Activated T-helper 1 cell treated with anti-CD3 and anti-CD28 coated beads, Interleukin-2, amount 50 U/mL, for 16 hours (primary cell): ENCODE data around the gene SIGLEC11.
"Not testable (repeated sequence)": the region's sequence is repeated elsewhere in the genome, so short reads cannot be mapped to it uniquely, and the experiment has no call there.

Source experiments
- DNase-seq, 2 donors: peaks; one replicate each; pipeline ENCODE4 v3.0.0-alpha.2; 2020; ENCODE audit warnings: low read depth in 1 of 2, low spot score in 1 of 2

The SIGLEC11 gene, protein sequence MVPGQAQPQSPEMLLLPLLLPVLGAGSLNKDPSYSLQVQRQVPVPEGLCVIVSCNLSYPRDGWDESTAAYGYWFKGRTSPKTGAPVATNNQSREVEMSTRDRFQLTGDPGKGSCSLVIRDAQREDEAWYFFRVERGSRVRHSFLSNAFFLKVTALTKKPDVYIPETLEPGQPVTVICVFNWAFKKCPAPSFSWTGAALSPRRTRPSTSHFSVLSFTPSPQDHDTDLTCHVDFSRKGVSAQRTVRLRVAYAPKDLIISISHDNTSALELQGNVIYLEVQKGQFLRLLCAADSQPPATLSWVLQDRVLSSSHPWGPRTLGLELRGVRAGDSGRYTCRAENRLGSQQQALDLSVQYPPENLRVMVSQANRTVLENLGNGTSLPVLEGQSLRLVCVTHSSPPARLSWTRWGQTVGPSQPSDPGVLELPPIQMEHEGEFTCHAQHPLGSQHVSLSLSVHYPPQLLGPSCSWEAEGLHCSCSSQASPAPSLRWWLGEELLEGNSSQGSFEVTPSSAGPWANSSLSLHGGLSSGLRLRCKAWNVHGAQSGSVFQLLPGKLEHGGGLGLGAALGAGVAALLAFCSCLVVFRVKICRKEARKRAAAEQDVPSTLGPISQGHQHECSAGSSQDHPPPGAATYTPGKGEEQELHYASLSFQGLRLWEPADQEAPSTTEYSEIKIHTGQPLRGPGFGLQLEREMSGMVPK

DNA sequence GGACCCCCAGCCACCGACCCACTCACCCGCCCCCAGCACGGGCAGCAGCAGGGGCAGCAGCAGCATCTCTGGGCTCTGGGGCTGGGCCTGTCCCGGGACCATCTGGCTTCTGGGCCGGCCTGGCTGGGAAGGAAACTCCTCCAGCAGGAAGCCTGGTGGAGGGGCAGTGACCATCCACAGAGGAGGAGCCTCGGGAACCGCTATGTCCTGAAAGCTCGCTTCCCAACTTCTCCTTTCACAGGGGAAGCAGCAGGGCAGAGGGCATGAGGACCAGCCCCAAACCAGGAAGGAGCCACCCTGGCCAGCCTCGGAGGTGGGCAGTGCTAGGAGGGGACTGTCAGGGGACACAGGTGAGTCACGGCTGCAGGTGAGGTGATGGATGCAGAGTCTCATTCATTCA, at the start of gene SIGLEC11:
Gene SIGLEC11, minus strand, starts transcription at position 193 of the 400 bp plus-strand sequence. Its CDS starts 91 bp downstream, at position 102.
- not testable (repeated sequence) for DNase-seq

DNA sequence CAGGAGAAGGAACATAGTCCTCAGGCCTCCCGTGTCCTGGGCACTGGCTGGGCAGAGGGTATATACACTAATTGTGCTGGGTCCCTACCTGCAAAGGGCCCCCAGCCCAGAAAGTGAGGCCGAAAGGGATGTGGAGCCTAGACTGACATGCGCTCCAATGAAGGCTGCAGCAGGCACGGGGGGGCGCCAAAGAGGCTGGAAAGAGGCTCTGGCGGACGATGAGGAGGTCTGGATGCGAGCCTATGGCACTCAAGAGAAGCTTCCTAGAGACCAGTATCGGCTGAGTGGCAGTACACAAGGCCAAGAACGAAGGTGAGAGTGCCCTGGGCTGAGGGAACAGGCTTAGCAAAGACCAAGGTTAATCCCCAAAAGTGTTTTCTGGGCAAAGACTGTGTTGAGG, 47.6 kb upstream of the SIGLEC11 start:
- no peak for DNase-seq

DNA sequence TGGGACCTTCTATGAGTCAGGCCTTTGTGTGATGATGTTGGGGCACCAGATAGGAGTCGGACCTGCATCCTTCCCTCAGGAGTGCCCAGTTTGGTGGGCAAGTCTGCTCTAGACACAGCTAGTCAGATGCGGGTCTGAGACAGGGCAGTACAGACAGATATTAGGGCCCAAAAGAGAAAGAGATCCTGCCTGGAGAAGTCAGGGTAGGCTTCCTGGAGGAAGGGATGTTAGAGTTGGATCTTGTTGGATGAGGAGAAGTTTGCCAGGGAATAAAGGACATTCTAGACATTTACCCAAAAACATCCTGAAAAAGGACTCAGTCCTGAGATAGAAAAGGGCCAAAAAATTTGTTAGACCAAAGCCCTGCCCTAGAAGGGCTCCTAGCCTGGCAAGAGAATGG, 47.0 kb upstream of the SIGLEC11 start:
- DNase-seq, result no peak

DNA sequence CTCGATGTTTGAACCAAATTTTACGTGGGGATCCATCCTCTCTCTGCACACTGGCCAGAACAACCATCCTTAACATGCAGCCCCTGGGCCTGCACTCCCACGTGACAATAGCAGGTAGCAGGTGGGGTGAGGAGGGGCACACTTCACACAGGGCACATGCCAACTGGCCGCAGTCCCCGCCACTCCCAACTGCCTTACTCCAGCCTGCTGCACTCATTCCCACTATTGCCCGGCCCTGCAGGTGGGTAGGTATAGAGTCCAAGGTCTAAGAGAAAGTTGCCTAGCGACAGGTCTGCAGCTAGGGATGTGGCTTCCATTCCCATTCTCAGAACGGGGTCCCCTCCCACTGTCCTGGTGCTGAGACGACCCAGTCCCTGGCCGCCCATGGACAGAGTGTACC, 46.2 kb upstream of the SIGLEC11 start:
- DNase-seq, result no peak

DNA sequence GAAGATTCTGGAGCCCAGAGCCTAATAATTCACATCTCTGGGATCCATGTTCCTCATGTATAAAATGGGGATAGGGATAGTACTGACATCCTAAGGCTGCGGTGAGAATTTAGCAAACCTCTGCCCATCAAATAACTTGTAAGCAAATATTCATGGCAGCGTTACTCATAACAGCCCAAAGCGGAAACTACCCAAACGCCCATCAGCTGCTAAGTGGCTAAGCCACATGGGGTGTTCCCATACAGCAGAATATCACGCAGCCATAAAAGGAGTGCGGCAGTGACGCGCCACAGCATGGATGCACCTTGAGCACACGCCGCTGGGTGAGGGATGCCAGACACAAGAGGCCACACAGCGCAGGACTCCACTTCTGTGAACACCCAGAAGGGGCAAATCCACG, 44.5 kb upstream of the SIGLEC11 start:
- no peak for DNase-seq

DNA sequence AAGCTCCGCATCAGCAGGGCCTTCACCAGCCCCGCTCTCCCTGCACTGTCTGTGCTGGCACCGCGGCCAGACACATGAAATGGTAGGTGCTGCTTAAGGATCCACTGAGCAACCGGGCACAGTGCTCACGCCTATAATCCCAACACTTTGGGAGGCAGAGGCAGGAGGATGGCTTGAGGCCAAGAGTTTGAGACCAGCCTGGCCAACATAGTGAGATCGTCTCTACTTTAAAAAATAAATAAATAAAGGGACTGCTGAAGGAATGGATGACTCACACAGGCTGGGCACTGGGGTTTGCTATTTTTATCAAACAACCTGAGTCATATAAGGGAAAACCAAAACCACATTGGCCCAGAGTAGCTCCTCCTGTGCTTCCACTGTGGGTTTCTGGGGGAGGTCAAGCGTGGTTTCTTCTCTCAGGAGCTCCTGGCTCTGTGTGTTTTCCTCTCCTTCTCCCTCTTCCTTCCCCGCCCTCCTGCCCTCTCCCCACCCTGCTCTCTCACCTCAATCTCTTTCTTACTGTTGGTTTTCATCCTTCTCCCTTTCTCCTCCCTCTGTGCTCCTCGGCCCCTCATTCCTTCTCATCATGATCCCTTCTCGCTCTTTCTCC, 42.9 kb upstream of the SIGLEC11 start:
- DNase-seq, result no peak

DNA sequence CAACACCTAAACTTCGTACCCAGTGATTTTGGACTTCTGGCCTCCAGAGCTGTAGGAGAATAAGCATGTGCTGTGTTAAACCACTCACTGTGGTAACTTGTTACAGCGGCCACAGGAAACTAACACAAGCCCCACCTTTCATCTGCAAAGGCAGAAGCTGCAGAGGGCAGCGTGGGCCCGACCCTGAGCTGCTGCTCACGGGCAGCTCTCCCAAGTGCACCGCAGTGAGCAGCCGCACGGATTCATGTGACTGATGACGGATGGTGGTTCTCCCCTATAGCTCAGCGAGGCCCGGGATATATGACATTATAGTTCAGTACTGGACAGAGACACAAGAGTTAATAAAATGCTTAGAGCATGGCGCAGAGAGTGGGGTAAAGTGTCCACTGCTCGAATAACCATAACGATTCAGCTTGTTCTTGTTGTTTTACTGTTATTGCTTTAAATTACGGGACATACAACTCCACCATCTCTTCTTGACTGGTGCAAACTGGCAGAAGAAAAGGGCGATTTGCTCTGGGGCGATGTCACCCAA, 42.3 kb upstream of the SIGLEC11 start:
- DNase-seq, result no peak

DNA sequence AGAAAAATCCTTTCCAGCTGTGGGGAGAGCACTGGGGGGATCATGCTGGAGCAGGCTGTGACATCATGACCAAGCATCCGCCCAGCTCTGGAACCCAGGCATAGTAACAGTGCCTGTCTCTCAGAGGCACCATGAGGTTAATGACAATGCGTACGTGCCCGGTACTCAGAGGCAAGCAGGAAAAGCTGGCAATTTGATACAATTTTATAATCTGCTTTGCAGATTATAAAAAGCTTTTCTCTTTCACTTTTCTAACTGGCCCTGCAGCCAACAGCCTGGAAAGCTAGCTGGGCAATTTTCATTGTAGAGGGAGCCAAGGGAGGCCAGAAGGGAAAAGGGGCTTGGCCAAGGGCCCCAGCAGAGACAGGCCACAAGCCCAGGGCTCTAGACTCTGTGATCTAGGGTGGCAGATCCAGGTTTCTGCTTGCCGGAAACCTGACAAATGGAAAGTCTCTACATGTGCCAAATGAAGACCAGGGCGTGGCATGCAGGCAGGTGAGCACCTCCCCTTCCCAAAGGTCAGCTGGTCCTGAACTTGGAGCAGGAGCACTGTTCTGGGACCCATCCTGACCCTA, 41.5 kb upstream of the SIGLEC11 start:
- DNase-seq, result no peak

DNA sequence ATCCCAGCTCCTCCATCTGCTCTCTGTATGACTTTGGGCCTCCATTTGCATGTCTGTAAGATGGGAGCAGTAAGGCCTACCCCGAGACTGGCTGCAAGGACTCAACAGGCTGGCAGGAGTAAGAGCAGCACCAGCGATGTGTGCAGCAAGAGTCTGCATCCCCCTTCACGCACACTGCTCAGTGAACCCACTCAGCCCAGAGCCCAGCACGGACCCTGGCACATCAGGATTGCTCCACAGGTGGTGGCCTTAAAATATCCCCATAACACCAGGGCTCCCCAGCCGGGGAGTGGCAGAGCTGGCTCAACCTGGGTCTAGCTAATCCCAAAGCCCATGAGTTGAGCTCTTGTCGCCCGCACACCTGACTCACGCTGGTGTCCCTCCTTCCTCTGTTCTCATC, 40.8 kb upstream of the SIGLEC11 start:
- no peak for DNase-seq

DNA sequence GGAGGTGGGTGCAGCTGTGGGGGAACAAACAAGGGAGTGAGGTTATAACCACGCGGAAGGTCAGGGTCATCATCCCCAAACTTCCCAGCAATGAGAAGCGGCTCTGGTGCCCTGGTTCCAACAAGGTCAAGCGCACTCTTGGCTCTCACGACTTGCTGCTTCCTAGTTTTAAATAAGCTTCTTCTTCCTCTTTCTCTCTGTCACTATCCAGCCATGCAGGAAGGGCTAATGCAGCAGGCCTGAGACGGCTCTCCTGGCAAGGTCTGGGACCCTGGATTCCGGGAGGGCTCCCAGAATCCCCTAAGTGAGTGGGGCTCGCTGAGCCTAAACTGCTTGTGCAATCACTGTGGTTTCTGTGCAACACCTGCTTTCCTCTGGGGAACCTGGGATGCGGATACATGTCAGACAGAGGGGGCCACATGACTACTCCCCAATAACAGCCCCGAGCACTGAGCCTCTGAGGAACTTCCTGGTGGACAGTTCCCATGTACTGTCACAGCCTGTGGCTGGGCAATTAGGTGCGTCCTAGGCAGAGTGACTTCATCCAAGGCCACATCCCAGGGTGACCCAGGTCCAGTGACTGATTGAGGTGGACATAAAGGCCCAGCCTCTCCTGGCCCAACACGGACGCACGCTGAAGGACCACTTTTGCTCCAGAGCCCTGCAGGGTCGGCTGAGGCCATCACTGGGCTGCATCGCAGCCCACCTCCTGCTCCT, 40.0 kb upstream of the SIGLEC11 start:
- no peak for DNase-seq

DNA sequence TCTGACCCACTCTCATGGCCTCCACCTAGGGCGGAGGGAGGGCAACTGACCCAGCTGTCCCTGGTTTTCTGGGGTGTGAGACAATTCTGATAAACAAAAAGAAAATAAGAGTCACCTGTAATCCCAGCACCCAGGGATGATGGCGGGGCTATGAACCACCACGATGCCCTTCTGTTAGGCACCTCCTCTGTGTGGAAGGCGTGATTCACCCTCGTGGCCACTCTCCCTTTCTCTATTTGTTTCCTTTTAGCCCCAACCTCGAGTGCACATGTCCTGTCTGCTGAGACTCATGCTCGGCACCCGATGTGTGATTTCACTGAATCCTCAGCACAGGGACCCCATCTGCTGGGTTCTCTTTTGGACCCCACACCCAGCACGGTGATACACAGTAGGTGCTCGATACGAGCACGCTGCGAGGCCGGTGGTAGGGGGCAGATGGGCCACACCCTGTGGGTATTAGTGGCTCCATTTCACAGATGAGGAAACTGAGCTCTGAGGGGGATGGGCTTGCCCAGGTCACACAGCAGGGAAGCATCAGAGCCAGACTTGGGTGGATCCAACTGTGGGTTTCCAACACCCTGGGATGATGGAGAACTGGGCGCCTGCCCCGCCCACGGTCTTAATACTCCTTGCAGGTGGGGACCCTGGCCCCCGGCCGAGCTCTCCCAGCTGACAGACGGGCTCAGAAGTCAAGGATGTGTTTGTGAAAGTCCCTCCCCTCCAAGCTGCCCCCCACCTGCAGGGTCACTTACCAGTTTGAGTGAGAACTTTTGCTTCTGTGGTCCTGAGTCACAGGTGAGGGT, 39.3 kb upstream of the SIGLEC11 start:
- DNase-seq, result no peak

DNA sequence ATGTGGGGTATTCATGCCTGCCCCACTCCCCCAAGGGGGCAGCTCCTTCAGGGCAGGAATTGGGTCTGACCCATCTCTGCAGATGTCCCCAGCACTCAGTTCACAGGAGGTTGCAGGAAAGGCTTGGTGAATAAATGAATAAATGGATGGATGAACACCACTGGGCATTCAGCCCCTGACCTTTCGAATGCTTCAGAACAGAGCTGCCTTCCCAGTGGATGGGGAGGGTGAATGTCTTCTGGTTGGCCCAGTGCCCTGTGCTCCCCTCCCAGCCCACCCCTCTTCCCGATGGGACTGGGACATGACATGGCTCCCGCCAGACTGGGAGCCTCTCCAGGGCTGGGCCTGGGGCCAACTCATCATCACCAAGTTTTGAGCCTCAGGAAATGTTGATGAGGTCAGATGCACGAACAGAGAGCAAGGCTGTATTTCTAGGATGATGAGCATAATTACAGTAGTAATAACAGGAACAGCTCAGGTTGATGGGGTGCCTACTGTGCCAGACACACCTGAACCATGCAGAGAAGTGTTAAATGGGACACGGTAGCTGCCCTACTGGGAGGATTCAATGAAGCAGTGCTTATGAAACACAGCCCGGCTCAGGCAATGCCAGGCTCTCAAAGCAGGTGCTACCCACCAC, 38.5 kb upstream of the SIGLEC11 start:
- DNase-seq, result no peak

DNA sequence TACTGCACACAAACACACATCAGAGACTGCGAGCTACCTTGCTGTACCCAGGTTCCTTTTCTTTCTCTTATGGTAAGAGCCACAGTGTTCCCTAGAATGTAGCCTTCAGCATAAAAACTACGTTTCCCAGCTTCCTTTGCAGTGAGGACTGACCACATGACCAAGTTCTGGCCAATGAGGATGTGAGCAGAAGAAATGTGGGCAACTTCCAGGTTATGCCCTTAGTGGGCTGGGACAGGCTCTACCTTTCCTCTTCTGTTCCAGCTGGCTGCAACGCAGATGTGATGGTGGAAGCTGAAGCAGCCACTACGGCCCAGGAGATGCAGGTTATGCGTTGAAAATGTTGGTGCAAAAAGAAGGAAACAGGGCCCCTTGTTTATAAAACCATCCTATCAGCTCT, 36.7 kb upstream of the SIGLEC11 start:
- no peak for DNase-seq

DNA sequence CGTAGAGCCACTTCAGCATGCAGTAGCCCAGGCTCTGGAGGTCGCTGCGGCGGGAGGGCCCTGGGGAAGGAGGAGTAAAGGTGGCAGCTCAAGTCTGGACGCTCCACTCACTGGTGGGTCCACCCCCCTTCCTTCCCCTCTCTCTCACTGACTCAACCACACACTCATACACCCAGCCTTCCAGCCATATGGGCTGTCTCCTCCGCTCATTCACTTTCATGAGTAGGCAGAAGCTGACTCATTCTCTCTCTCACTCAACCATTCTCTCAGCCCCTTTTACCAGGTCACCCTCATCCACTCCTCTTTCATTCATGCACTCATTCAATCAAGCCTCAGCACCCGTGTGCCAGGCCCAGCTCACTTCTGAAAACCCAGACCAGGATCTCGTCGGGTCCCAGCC, 27.5 kb upstream of the SIGLEC11 start:
- DNase-seq, result no peak

DNA sequence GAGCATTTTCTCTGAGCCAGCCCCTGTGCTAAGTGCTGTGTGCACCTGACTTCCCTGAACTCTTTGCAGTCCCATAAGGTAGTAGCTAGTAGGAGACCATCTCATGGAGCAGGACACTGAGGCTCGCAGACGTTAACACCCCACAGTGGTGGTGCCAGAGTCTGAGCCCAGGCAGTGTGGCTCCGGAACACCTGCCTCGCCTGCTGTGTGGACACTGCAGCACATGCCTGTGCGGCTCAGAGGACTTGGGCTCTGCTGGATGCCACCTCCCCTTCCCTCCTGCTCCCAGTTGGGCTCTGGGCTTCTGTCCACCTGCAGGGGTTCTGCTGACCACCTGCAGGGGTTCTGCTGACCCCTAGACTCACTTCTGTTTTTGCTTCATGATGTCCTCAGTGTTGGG, 27.0 kb upstream of the SIGLEC11 start:
- no peak for DNase-seq

DNA sequence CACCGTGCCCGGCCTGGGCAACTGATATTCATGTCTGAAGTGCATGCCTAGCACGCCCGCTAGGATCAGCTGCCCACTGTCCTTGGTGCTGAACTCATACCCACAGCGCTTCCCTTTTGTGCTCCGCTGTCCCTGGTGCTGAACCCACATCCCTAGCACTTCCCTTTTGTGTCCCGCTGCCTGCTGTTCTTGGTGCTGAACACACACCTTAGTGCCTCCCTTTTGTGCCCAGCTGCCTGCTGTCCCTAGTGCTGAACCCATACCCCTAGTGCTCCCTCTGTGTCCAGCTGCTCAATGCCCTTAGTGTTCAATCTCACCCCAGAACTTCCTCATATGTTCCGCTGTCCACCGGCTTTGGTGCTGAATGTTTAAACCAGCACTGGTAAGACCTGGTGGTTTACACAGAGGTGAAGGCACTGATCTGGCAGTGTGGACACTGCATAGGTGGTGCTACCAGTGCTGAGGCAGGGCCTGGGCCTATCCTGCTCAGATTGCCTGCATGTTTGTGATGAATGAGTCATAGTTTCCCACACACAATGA, 26.3 kb upstream of the SIGLEC11 start:
- DNase-seq, result peak; percentile 30 to 44

DNA sequence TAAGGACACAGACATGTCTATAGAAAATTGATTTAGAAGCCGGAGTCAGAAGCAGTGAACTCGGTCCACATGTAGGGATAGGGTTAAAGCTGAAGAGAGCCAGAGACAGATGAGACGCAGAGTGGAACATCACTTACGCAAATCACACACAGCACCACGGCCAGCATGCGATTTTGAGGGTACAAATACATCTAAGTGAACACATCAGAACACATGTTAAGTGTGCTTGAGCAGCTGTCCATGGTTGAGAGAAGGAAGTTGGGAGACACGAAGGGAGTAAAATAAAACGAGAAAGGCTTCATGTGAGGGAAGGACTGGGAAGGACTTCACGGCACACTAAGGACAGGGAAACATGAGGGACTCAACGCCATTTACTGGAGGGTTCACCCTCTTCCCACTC, 25.4 kb upstream of the SIGLEC11 start:
- no peak for DNase-seq

DNA sequence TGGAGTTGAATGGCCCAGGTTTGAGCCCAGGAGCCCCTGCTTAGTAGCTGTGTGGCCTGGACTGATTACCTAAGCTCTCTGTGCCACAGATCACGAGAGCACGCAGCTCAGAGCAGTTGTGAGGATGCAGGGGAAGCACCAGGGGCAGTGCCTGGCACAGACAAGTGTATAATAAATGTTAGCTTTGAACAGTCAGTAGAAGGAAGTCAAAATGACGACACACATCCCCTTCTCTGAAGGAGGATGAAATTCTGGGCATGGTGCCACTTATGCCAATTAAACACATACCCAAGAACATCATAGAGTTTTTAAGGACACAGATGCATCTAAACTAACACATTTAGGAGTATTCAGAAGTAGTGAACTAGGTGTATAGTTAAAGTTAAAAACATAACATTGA, 24.9 kb upstream of the SIGLEC11 start:
- no peak for DNase-seq

DNA sequence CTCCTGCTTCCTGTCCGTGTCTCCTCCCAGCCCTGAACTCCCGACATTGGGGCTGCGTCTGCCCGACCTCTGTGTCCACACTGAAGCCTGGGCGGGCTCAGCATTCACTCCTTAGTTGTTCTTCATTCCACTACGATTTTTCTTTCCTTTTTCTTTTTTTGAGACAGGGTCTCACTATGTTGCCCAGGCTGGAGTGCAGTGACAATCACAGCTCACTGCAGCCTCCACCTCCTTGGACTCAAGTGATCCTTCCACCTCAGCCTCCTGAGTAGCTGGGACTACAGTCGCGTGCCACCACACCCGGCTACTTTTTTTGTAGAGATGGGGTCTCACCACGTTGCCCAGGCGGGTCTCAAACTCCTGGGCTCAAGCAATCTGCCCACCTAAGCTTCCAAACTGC, 23.5 kb upstream of the SIGLEC11 start:
- no peak for DNase-seq
